Caco-2 (cell line): ENCODE measurements around the gene PTPRG. TPM values are rescaled to one million over a fixed set of nuclear protein-coding genes. Genes with fewer than 3 reads are reported as not detected.
A peak's percentile ranks its signal among the peaks of the same experiment; 100 is the strongest.

Source experiments
- BruUV-seq: library from RNA; stranded (reverse); fragments of 400-500 nt; replicated peaks from 2 replicates; lab custom pipeline; 2021; lab: Mats Ljungman, UMichigan
- CTCF ChIA-PET: fragments of 300-600 bp; sonication (Branson Sonifier 250); formaldehyde crosslinking; loops from one replicate; lab custom pipeline; 2022; ENCODE audit warnings: antibody characterized with exemption; lab: Charles Lee
- POLR2A ChIA-PET: fragments of 300-600 bp; sonication (Branson Sonifier 250); formaldehyde crosslinking; loops from one replicate; lab custom pipeline; 2022; ENCODE audit warnings: antibody characterized with exemption; lab: Charles Lee
- DNase-seq, 2 experiments: peaks; one replicate each; pipeline versions ENCODE4 v3.0.0 to v3.0.0-alpha.2; 2020 to 2022
- H3K27me3 ChIP-seq: replicated peaks from 2 replicates; pipeline ENCODE4 v1.6.0; 2011; ENCODE audit warnings: low read length; ENCODE audit not compliant: control insufficient read depth, insufficient read depth
- H3K36me3 ChIP-seq: 2 replicates; pipeline ENCODE4 v1.5.1; 2011; ENCODE audit warnings: low read length; ENCODE audit not compliant: control insufficient read depth, insufficient read depth
- H3K4me1 ChIP-seq: fragments of 250-450 bp; sonication (Bioruptor Pico); 2 replicates; pipeline ENCODE4 v1.5.1; 2020; ENCODE audit warnings: mild to moderate bottlenecking
- H3K4me3 ChIP-seq: 2 replicates; pipeline ENCODE4 v1.5.1; 2011; ENCODE audit warnings: low read depth, mild to moderate bottlenecking, control low read depth, low read length
- H3K9me3 ChIP-seq: fragments of 250-450 bp; sonication (Bioruptor Pico); 2 replicates; pipeline ENCODE4 v1.5.1; 2020; ENCODE audit warnings: mild to moderate bottlenecking, moderate library complexity
- H3K27ac Mint-ChIP-seq: one replicate; pipeline ENCODE4 v1.8.0; 2022; ENCODE audit warnings: mixed read lengths; ENCODE audit not compliant: unreplicated experiment
- H3K27me3 Mint-ChIP-seq: one replicate; pipeline ENCODE4 v1.8.0; 2022; ENCODE audit warnings: mixed read lengths; ENCODE audit not compliant: insufficient read depth, unreplicated experiment
- H3K36me3 Mint-ChIP-seq: one replicate; pipeline ENCODE4 v1.8.0; 2022; ENCODE audit warnings: mild to moderate bottlenecking, mixed read lengths; ENCODE audit not compliant: insufficient read depth, unreplicated experiment
- H3K4me1 Mint-ChIP-seq: one replicate; pipeline ENCODE4 v1.8.0; 2022; ENCODE audit warnings: low read depth, mixed read lengths; ENCODE audit not compliant: unreplicated experiment
- H3K4me3 Mint-ChIP-seq: one replicate; pipeline ENCODE4 v1.8.0; 2022; ENCODE audit warnings: mild to moderate bottlenecking, moderate library complexity, mixed read lengths; ENCODE audit not compliant: unreplicated experiment
- H3K9me3 Mint-ChIP-seq: one replicate; pipeline ENCODE4 v1.8.0; 2022; ENCODE audit warnings: mixed read lengths; ENCODE audit not compliant: unreplicated experiment
- intact Hi-C: fragments of 100-400 bp; cut with micrococcal nuclease; formaldehyde crosslinking; loops from one replicate; pipeline ENCODE4 v1.10.0; 2022; ENCODE audit not compliant: unreplicated experiment
- total RNA-seq: library from RNA; stranded (reverse); gene quantifications from 2 replicates; pipeline ENCODE4 v1.2.3, GENCODE V29; 2022
- TF ChIP-seq, protein P1 (sequence below), 2 experiments: fragments of 200-600 bp in 1 of 2; IDR thresholded peaks; 1 replicate in 1 of 2; 2 replicates in 1 of 2; pipeline versions ENCODE4 v1.5.1 to v1.8.0; 2011 to 2022; ENCODE audit warnings: antibody characterized with exemption in 1 of 2, control low read depth in 1 of 2, inconsistent platforms in 1 of 2, low read depth in 1 of 2, low read length in 1 of 2, mild to moderate bottlenecking in 1 of 2, moderate library complexity in 1 of 2; ENCODE audit not compliant: insufficient read depth in 1 of 2, severe bottlenecking in 1 of 2, unreplicated experiment in 1 of 2

The PTPRG gene
- total RNA-seq, 1 experiment from 2014 or later: 46.4 TPM

GRCh38 chr3:61877359-61878138 is 316.2 kb downstream of the PTPRG start:
- peaks cover 7% of the 10 kb centered on the region for H3K4me1 ChIP-seq
- no peak overlapping the region for H3K4me3 Mint-ChIP-seq
- H3K4me1 Mint-ChIP-seq: peaks cover 7% of the 10 kb centered on the region
- no peaks in the 10 kb centered on the region for H3K36me3 ChIP-seq
- intact Hi-C loops: loop anchor here (5.0 kb wide), 1 partner anchor 310 kb away; no protein-coding TSS in a partner anchor
- TF ChIP-seq, protein P1, sequence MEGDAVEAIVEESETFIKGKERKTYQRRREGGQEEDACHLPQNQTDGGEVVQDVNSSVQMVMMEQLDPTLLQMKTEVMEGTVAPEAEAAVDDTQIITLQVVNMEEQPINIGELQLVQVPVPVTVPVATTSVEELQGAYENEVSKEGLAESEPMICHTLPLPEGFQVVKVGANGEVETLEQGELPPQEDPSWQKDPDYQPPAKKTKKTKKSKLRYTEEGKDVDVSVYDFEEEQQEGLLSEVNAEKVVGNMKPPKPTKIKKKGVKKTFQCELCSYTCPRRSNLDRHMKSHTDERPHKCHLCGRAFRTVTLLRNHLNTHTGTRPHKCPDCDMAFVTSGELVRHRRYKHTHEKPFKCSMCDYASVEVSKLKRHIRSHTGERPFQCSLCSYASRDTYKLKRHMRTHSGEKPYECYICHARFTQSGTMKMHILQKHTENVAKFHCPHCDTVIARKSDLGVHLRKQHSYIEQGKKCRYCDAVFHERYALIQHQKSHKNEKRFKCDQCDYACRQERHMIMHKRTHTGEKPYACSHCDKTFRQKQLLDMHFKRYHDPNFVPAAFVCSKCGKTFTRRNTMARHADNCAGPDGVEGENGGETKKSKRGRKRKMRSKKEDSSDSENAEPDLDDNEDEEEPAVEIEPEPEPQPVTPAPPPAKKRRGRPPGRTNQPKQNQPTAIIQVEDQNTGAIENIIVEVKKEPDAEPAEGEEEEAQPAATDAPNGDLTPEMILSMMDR (IDR thresholded peaks at IDR 0.05; ENCODE audit: insufficient read depth in 1 of 2, low read depth in 1 of 2, low read length in 1 of 2, severe bottlenecking in 1 of 2, unreplicated experiment in 1 of 2): peak; percentile 35 to 39
- H3K9me3 ChIP-seq: no peaks in the 10 kb centered on the region
- no peaks in the 10 kb centered on the region for H3K27me3 ChIP-seq
- CTCF ChIA-PET: interaction anchor here (1.2 kb wide), 1 partner anchor 59 kb away, joined by 3 read pairs; no protein-coding TSS in a partner anchor
- no TSS peak for BruUV-seq
- no peaks in the 10 kb centered on the region for H3K9me3 Mint-ChIP-seq
- H3K36me3 Mint-ChIP-seq: peaks cover under 1% of the 10 kb centered on the region
- peak overlapping the region; percentile 66 for H3K27ac Mint-ChIP-seq
- POLR2A ChIA-PET: no interaction called here
- DNase-seq: peak in 1 of 2 experiments; percentile 38
- H3K27me3 Mint-ChIP-seq: no peaks in the 10 kb centered on the region
- no peak overlapping the region for H3K4me3 ChIP-seq

- Histone ChIP-seq H3K4me3 (no peak overlapping the region), H3K4me1 (peaks cover 3% of the 10 kb centered on the region), H3K9me3 (no peaks in the 10 kb centered on the region), H3K36me3 (no peaks in the 10 kb centered on the region), H3K27me3 (no peaks in the 10 kb centered on the region)
- H3K36me3 Mint-ChIP-seq: peaks cover 5% of the 10 kb centered on the region
- TF ChIP-seq, protein P1 (IDR thresholded peaks at IDR 0.05; ENCODE audit: insufficient read depth in 1 of 2, low read depth in 1 of 2, low read length in 1 of 2, severe bottlenecking in 1 of 2, unreplicated experiment in 1 of 2): no peak
- BruUV-seq: no TSS peak
- no peaks in the 10 kb centered on the region for H3K4me1 Mint-ChIP-seq
- H3K9me3 Mint-ChIP-seq: no peaks in the 10 kb centered on the region
- CTCF ChIA-PET: no interaction called here
- intact Hi-C loops: no loop called here
- no peak overlapping the region for H3K4me3 Mint-ChIP-seq
- POLR2A ChIA-PET: no interaction called here
- no peaks in the 10 kb centered on the region for H3K27me3 Mint-ChIP-seq
- DNase-seq: no peak
- no peak overlapping the region for H3K27ac Mint-ChIP-seq
Observed at GRCh38 chr3:61882253-61882652, 320.9 kb downstream of the PTPRG start.

DNA sequence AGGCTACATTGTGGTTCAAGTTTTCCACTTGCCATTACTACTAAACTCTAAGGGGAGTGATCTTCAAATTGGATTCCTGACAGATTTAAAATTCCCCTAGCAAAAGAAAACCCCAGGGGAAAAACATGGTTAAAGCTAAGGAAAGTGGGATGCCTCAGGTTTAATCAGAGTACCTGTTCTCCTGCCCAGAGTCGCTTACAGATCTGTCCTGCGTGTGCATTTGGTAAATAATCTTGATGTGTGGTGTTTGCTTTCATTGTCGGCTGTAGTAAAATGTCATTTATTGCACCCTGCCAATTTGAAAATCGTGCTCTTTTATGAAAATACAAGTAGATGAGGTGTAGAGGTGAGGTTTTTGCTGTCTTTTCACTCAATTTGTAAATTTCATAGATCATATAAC is 323.4 kb downstream of the PTPRG start:
- intact Hi-C loops: no loop called here
- TF ChIP-seq, protein P1 (IDR thresholded peaks at IDR 0.05; ENCODE audit: insufficient read depth in 1 of 2, low read depth in 1 of 2, low read length in 1 of 2, severe bottlenecking in 1 of 2, unreplicated experiment in 1 of 2): no peak
- Mint-ChIP-seq H3K9me3 (no peaks in the 10 kb centered on the region), H3K27me3 (no peaks in the 10 kb centered on the region), H3K27ac (no peak overlapping the region), H3K4me1 (peaks cover 11% of the 10 kb centered on the region), H3K36me3 (peaks cover 5% of the 10 kb centered on the region), H3K4me3 (no peak overlapping the region)
- Histone ChIP-seq H3K4me1 (peaks cover 9% of the 10 kb centered on the region), H3K27me3 (no peaks in the 10 kb centered on the region), H3K4me3 (no peak overlapping the region), H3K36me3 (no peaks in the 10 kb centered on the region), H3K9me3 (no peaks in the 10 kb centered on the region)
- ChIA-PET CTCF (no interaction called here), POLR2A (no interaction called here)
- DNase-seq: no peak
- BruUV-seq: no TSS peak
